ENCODE data around the gene EHBP1L1. TPM values are rescaled to one million over a fixed set of nuclear protein-coding genes. Genes with fewer than 3 reads are reported as not detected.

EHBP1L1 gene
- total RNA-seq, 1 donor from 2014 or later = 4.7 TPM

DNA sequence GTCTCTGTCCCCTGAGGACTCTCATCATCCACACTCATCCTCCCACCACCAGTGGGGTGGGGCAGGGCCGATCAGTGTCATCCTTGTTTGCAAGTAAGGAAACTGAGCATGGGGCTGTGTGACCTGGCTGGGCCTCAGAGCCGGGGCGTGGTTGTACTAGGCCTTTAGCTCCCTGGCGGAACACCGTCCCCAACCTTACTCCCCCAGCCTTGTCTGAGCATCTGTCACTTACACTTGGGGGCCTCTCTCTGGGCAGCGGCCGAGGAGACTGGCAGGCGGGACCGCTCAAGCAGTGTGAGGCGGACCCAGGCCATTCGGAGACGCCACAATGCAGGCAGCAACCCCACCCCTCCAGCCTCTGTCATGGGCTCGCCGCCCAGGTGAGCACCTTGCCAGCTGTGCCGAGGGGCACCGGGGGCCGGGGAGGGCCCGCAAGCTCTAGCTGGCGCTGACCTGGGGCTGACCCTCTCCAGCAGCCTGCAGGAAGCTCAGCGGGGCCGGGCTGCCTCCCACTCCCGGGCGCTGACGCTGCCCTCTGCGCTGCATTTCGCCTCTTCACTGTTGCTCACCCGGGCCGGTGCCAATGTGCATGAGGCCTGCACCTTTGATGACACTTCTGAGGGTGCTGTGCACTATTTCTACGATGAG lies 43.6 kb downstream of the EHBP1L1 start:
- peaks cover 20% of the 10 kb centered on the region for H3K79me2 ChIP-seq (ENCODE audit: low read depth)
- H3K9me3 ChIP-seq (ENCODE audit: low read depth) = no peaks in the 10 kb centered on the region
- H3K4me3 Mint-ChIP-seq = peak overlapping the region; percentile 73
- H3K27me3 ChIP-seq = no peaks in the 10 kb centered on the region
- H3K4me3 ChIP-seq = no peak overlapping the region
- peaks cover 7% of the 10 kb centered on the region for H3K36me3 Mint-ChIP-seq
- no peak overlapping the region for H3K9ac ChIP-seq
- H3K27me3 Mint-ChIP-seq (ENCODE audit: insufficient read depth, low read depth) = peaks cover 7% of the 10 kb centered on the region
- no peak for DNase-seq (ENCODE audit: low spot score)
- no peaks in the 10 kb centered on the region for H3K9me3 Mint-ChIP-seq
- H3F3A ChIP-seq (ENCODE audit: low read depth) = peaks cover 10% of the 10 kb centered on the region
- H4K20me1 ChIP-seq (ENCODE audit: low read depth) = peaks cover 10% of the 10 kb centered on the region
- peaks cover 12% of the 10 kb centered on the region for H3K4me1 Mint-ChIP-seq
- H2AFZ ChIP-seq (replicated peaks) = no peak overlapping the region
- peaks cover 6% of the 10 kb centered on the region for H3K4me1 ChIP-seq
- no peak overlapping the region for H3K4me2 ChIP-seq
- no peak overlapping the region for H3K27ac ChIP-seq
- no peak for TF ChIP-seq EZH2 (IDR thresholded peaks at IDR 0.05)
- H3K36me3 ChIP-seq = no peaks in the 10 kb centered on the region
- H3K27ac Mint-ChIP-seq = no peak overlapping the region

DNA sequence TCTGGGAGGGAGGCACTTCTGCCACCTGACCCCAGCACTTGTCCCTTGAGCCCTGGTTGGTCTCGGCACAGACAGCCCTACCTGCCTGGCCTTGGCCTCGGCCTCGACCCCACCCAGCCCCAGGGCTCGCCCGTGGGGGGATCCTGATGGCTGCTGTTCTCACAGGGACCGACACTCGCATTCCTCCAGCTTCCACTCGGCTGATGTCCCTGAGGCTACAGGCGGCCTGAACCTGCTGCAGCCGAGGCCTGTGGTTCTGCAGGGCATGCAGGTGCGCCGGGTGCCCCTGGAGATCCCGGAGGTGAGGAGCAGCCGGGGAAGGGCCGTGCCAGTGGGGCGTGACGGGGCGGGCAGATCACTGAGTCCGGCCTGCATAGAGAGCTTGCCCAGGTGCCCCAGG lies 44.8 kb downstream of the EHBP1L1 start:
- peaks cover 7% of the 10 kb centered on the region for H3K36me3 Mint-ChIP-seq
- Histone ChIP-seq H4K20me1 (ENCODE audit: low read depth) (peaks cover 10% of the 10 kb centered on the region), H3K4me2 (no peak overlapping the region), H3K79me2 (ENCODE audit: low read depth) (peaks cover 19% of the 10 kb centered on the region), H3K4me3 (no peak overlapping the region), H3K4me1 (peaks cover 6% of the 10 kb centered on the region), H3K27me3 (no peaks in the 10 kb centered on the region), H3K9me3 (ENCODE audit: low read depth) (no peaks in the 10 kb centered on the region), H3K9ac (no peak overlapping the region), H3K27ac (no peak overlapping the region), H3F3A (ENCODE audit: low read depth) (peaks cover 5% of the 10 kb centered on the region), H2AFZ (replicated peaks) (no peak overlapping the region), H3K36me3 (no peaks in the 10 kb centered on the region)
- peaks cover 9% of the 10 kb centered on the region for H3K4me1 Mint-ChIP-seq
- H3K9me3 Mint-ChIP-seq = no peaks in the 10 kb centered on the region
- no peak for DNase-seq (ENCODE audit: low spot score)
- H3K27me3 Mint-ChIP-seq (ENCODE audit: insufficient read depth, low read depth) = peaks cover 2% of the 10 kb centered on the region
- TF ChIP-seq EZH2 (IDR thresholded peaks at IDR 0.05) = no peak
- TF ChIP-seq EZH2phosphoT487 (IDR thresholded peaks at IDR 0.05) = no peak
- TF ChIP-seq, protein P1, sequence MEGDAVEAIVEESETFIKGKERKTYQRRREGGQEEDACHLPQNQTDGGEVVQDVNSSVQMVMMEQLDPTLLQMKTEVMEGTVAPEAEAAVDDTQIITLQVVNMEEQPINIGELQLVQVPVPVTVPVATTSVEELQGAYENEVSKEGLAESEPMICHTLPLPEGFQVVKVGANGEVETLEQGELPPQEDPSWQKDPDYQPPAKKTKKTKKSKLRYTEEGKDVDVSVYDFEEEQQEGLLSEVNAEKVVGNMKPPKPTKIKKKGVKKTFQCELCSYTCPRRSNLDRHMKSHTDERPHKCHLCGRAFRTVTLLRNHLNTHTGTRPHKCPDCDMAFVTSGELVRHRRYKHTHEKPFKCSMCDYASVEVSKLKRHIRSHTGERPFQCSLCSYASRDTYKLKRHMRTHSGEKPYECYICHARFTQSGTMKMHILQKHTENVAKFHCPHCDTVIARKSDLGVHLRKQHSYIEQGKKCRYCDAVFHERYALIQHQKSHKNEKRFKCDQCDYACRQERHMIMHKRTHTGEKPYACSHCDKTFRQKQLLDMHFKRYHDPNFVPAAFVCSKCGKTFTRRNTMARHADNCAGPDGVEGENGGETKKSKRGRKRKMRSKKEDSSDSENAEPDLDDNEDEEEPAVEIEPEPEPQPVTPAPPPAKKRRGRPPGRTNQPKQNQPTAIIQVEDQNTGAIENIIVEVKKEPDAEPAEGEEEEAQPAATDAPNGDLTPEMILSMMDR (IDR thresholded peaks at IDR 0.05) = no peak
- no peak overlapping the region for H3K27ac Mint-ChIP-seq
- H3K4me3 Mint-ChIP-seq = no peak overlapping the region

DNA sequence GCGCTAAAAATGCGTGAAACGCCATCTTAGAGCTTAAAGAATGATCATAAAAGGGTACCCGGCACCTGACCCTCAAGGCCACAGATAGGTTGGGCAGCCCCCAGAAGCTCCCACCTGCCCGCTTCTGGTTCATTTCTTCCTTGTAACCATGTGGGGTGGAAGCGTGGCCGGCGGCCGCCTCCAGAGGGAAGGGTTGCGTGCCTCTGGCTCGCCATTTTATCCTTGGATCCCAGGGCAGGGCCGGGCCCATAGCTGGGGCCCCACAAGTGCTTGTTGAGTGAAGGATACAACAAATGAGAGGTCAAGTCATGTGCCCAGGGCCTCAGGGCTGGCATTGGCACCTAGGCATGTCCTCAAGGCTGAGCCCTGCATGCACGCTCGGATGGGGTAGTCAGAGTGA lies 45.6 kb downstream of the EHBP1L1 start:
- no peaks in the 10 kb centered on the region for H3K9me3 Mint-ChIP-seq
- H3K4me3 ChIP-seq = no peak overlapping the region
- TF ChIP-seq EZH2phosphoT487 (IDR thresholded peaks at IDR 0.05) = no peak
- TF ChIP-seq, protein P1 (IDR thresholded peaks at IDR 0.05) = no peak
- no peak for TF ChIP-seq EZH2 (IDR thresholded peaks at IDR 0.05)
- DNase-seq (ENCODE audit: low spot score) = no peak
- H3K36me3 Mint-ChIP-seq = peaks cover 9% of the 10 kb centered on the region
- no peak overlapping the region for H3K4me3 Mint-ChIP-seq
- no peaks in the 10 kb centered on the region for H3K36me3 ChIP-seq
- H3K4me1 ChIP-seq = peaks cover 4% of the 10 kb centered on the region
- H3F3A ChIP-seq (ENCODE audit: low read depth) = peaks cover 4% of the 10 kb centered on the region
- H3K27me3 Mint-ChIP-seq (ENCODE audit: insufficient read depth, low read depth) = peaks cover 2% of the 10 kb centered on the region
- H3K27ac Mint-ChIP-seq = no peak overlapping the region
- no peak overlapping the region for H3K4me2 ChIP-seq
- no peak overlapping the region for H3K27ac ChIP-seq
- no peaks in the 10 kb centered on the region for H3K27me3 ChIP-seq
- H4K20me1 ChIP-seq (ENCODE audit: low read depth) = peaks cover 6% of the 10 kb centered on the region
- H2AFZ ChIP-seq (replicated peaks) = no peak overlapping the region
- no peak overlapping the region for H3K9ac ChIP-seq
- peaks cover 12% of the 10 kb centered on the region for H3K79me2 ChIP-seq (ENCODE audit: low read depth)
- H3K4me1 Mint-ChIP-seq = peaks cover 10% of the 10 kb centered on the region
- H3K9me3 ChIP-seq (ENCODE audit: low read depth) = no peaks in the 10 kb centered on the region

DNA sequence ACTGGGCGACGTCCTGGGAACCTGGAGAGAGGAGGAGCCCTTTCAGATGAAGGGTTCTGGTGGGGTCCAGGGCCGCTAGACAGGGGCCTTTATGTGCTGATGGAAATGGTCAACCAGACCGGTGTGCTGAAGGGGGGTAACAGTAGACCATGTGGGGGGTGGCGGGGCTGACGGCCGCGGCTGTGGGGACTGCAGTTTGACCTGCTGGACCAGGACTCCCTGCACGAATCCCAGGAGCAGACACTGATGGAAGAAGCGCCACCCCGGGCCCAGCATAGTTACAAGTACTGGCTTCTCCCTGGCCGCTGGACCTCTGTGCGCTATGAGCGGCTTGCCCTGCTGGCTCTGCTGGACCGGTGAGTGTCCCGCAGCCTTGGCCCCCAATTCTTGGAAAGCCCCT lies 46.2 kb downstream of the EHBP1L1 start:
- H3K36me3 ChIP-seq = no peaks in the 10 kb centered on the region

More for the DNA sequence above, 46.2 kb downstream of the EHBP1L1 start:
- H3K4me2 ChIP-seq = no peak overlapping the region
- H3K9me3 ChIP-seq (ENCODE audit: low read depth) = no peaks in the 10 kb centered on the region
- peaks cover 6% of the 10 kb centered on the region for H3K79me2 ChIP-seq (ENCODE audit: low read depth)
- no peak overlapping the region for H3K9ac ChIP-seq
- H3K27me3 ChIP-seq = no peaks in the 10 kb centered on the region
- peaks cover under 1% of the 10 kb centered on the region for H4K20me1 ChIP-seq (ENCODE audit: low read depth)
- no peaks in the 10 kb centered on the region for H3K4me1 ChIP-seq
- TF ChIP-seq EZH2phosphoT487 (IDR thresholded peaks at IDR 0.05) (no peak), EZH2 (IDR thresholded peaks at IDR 0.05) (no peak)
- TF ChIP-seq, protein P1 (IDR thresholded peaks at IDR 0.05) = no peak
- H3K4me1 Mint-ChIP-seq = peaks cover 5% of the 10 kb centered on the region
- peaks cover 2% of the 10 kb centered on the region for H3K27me3 Mint-ChIP-seq (ENCODE audit: insufficient read depth, low read depth)
- no peaks in the 10 kb centered on the region for H3K9me3 Mint-ChIP-seq
- H3K27ac Mint-ChIP-seq = no peak overlapping the region
- H3K4me3 Mint-ChIP-seq = no peak overlapping the region
- no peak overlapping the region for H2AFZ ChIP-seq (replicated peaks)
- H3F3A ChIP-seq (ENCODE audit: low read depth) = peaks cover 4% of the 10 kb centered on the region
- DNase-seq (ENCODE audit: low spot score) = no peak
- peaks cover 11% of the 10 kb centered on the region for H3K36me3 Mint-ChIP-seq
- no peak overlapping the region for H3K4me3 ChIP-seq
- H3K27ac ChIP-seq = no peak overlapping the region

Measured in neural progenitor cell (in vitro differentiated cells).